Testis (tissue), 2 donors: ENCODE data around the gene PLXDC2.

Experiments
- CTCF ChIP-seq, 3 experiments: fragments of 450-650 bp in 2 of 3; fragments of 200-600 bp in 1 of 3; sonication (generic) in 1 of 3; IDR thresholded peaks; one replicate each; pipeline ENCODE4 v1.5.1; 2016 to 2019; ENCODE audit warnings: antibody characterized with exemption in 3 of 3, mild to moderate bottlenecking in 2 of 3, moderate library complexity in 1 of 3
- POLR2A ChIP-seq: fragments of 450-650 bp; IDR thresholded peaks from one replicate; pipeline ENCODE4 v1.6.1; 2017; ENCODE audit warnings: antibody characterized with exemption, mild to moderate bottlenecking, moderate library complexity

GRCh38 chr10:20004087-20004523, 187.9 kb downstream of the PLXDC2 start:
- TF ChIP-seq CTCF (IDR thresholded peaks at IDR 0.05) (no peak), POLR2A (no peak)
